Hematopoietic multipotent progenitor cell treated with erythropoietin and hydrocortisone succinate and interleukin-3 and kit ligand, for 15 days (in vitro differentiated cells): Measurements from ENCODE around the gene SRGAP2B.
"Not testable (repeated sequence)": the region's sequence is repeated elsewhere in the genome, so short reads cannot be mapped to it uniquely, and the experiment has no call there.

ENCODE experiments used
- DNase-seq: peaks from one replicate; pipeline ENCODE4 v3.0.0-alpha.2; 2015; ENCODE audit warnings: low spot score

The SRGAP2B gene

DNA sequence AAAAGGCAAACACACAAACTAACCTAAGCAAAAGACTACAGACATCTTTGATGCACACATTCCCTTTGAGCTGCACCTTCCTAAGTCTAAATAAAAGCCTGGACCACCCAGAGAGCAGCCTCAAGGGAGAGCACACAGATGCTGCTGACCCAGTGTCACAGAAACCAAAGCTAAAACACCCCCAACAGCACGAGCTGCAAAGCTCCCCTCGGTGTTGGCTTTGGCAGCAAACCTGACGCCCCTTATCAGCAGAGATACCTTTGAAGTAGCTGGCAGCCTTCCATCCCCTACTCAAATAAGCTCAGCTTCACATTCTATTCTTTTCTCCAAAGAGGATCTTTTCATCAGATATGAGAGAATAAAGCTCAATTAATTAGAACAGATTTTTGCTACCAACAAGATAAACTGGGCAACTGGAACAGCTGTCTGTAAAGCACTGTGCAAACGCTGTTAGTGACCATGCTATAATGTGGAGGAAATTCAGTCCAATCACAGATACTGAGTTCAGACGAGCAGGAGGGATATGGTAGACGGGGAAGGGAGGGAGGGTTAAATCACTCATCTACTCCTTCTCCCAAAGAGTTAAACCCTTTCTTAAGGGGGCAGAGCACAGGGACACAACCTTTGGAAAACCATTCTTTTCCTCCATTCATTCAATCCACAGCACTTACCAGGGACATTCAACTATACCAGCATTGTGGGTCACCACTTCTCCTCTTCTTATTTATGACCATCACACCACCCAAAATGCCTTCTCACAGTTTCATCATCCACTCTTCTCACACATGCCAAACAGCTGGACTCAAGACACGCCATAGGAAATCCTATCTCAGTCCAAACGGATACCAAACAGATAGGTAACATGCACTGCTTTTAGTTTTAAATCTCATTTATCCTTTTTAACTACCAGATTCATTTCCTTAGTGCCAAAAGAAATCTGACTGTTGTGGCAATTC lies 148.3 kb downstream of the SRGAP2B start:
- DNase-seq, result not testable (repeated sequence)

DNA sequence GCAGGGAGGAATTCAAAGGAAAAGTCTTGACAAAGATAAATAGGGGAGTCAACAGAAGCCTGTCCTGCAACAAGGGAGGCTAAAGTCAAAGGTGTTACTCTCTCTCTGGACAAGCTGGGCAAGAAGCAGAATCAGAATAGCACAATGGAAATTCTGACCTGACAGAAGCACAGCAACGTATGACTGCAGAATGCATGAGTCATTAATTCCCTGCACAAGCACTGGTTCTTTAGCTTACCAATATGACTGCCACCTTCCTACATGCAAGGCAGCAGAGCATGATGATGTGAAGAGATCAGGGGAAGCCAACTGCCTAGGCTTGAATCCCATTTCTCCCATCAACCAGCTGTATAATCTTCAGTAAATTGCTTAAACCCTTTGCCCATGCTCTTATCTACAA lies 153.4 kb downstream of the SRGAP2B start:
- DNase-seq, result not testable (repeated sequence)

DNA sequence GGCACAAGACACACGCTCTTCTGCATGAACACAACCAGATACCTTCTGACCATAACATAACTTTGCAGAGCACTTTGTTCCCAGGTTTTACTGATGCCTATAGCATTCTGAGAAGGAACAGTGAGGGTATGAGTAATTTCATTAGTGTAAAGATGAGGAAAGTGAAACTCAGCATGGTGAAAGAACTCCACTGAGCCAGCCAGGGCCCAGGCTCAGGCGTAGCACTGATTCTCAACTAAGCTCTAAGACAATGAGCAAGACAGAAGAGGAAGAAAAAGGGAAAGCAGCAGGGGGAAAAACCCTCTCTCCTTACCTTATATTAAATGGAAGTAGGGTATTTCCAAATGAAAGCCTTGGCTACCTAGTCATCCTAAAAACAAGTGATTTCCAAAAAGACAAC lies 155.1 kb downstream of the SRGAP2B start:
- not testable (repeated sequence) for DNase-seq

DNA sequence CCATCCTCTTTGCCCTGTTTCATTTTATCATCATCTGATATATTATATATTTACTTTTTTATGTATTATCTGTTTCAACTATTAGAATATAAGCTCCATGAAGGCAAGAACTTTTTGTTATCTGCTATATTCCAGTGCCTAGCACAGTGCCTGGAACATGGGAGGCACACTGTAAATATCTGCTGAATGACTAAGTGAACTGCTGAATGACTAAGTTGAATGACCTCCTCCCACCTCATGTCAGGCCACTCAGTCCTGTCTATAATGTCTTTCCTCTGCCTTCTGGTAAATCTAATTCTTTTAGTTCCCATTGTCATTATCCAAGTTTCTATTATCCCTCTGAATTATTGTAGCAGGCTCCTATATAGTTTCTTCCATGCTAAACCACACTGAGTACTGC lies 156.5 kb downstream of the SRGAP2B start:
- not testable (repeated sequence) for DNase-seq

DNA sequence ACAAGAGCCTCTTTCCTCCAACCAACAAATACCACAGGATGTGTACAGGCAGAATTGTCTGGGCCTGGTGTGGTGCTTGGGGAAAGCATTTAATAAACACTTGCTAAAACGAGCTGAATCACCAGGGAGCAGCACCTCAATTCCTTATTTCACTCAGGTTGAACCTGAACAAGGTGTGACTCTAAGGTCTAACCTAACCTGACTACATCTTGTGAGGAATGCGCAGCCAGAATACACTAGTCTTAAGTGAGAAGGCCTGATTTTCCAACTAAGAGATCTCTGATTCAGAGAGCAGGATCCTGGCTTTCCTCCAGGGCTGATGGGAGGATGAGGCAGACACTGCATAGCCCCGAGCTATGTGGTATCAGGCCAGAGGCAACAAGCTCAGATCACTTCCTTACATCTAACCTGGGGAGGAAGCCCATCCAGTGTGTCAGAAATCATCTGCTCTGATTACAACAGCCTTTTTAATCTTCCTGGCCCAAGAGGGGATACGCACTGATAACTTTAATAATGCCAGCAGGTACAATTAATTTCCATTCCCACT lies 158.9 kb downstream of the SRGAP2B start:
- not testable (repeated sequence) for DNase-seq

GRCh38 chr1:144935310-144935709 lies 159.8 kb downstream of the SRGAP2B start:
- DNase-seq, result not testable (repeated sequence)

GRCh38 chr1:144933014-144933413 lies 162.1 kb downstream of the SRGAP2B start:
- not testable (repeated sequence) for DNase-seq

DNA sequence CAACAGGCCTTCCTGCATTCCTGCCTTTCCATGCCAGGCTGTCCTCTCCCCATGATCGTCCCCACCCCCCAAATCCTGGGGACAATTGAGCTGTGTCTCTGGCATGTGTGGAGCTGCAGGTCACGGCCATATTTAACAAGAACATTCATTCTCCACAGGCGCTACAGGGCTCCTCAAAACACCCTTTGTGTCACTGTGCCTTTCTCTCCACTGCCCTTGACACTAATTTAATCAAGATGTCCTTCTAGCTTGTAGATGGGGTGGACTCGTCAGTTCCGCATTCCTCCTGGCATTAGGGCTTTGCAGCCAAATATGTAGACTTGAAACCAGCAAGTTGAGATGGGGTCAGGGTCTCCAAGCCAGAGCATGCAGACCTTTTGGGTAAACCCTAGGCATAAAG lies 163.0 kb downstream of the SRGAP2B start:
- DNase-seq, result not testable (repeated sequence)

- not testable (repeated sequence) for DNase-seq
These were observed 163.6 kb downstream of the SRGAP2B start for GRCh38 chr1:144931553-144931952.

DNA sequence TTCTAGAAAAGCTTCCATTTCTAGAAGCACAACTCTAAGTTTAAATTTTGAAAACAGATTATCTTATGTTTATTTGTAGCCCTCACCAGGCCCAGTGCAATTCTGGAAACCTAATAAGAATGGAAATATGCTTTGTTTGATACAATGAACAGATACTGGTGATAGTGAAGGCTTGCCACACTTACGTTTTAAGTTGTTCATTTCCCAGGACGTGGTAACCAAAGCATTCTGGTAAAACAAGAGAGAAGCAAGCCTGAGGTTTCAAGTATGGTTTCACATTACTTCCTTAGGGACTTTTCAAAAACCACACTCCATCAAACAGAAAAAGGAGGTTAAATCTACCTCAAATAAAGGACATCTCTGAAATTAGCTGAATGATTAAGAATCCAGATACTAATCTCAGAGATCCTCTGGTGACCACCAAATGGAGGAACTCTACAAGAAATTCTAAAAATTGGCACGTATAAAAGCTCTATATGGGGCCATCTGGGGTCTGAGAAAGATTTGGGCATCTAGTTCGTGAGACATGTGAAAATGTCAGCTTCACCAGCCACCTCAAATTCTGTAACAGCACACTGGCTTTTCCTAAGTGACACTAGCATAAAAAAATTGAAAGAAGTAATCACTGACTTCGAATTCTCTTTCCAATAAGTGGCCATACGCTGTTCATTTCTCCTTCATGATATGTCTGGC lies 164.9 kb downstream of the SRGAP2B start:
- not testable (repeated sequence) for DNase-seq

DNA sequence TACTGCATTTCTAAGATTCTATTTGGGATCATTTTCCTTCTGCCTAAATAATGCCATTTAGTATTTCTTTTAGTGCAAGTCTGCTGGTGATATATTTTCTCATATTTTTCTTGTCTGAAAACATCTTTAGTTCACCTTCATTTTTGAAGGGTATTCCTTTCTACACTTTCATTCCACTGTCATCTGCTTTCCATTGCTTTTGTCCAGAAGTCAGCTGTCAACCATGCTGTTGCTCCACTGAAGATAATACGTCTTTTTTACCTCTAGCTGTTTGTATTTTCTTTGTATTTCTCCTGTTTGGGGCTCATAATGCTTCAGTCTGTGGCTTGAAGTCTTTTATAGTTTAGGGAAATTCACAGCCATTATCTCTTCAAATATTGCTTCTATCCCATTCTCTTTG lies 167.8 kb downstream of the SRGAP2B start:
- peak; percentile 0 for DNase-seq

- DNase-seq, result not testable (repeated sequence)
These were observed 171.5 kb downstream of the SRGAP2B start for GRCh38 chr1:144923640-144924039.

GRCh38 chr1:144922785-144923184 lies 172.3 kb downstream of the SRGAP2B start:
- not testable (repeated sequence) for DNase-seq

GRCh38 chr1:144919106-144919505 lies 176.0 kb downstream of the SRGAP2B start:
- not testable (repeated sequence) for DNase-seq

- DNase-seq, result not testable (repeated sequence)
These were observed 177.0 kb downstream of the SRGAP2B start for GRCh38 chr1:144918027-144918603.

DNA sequence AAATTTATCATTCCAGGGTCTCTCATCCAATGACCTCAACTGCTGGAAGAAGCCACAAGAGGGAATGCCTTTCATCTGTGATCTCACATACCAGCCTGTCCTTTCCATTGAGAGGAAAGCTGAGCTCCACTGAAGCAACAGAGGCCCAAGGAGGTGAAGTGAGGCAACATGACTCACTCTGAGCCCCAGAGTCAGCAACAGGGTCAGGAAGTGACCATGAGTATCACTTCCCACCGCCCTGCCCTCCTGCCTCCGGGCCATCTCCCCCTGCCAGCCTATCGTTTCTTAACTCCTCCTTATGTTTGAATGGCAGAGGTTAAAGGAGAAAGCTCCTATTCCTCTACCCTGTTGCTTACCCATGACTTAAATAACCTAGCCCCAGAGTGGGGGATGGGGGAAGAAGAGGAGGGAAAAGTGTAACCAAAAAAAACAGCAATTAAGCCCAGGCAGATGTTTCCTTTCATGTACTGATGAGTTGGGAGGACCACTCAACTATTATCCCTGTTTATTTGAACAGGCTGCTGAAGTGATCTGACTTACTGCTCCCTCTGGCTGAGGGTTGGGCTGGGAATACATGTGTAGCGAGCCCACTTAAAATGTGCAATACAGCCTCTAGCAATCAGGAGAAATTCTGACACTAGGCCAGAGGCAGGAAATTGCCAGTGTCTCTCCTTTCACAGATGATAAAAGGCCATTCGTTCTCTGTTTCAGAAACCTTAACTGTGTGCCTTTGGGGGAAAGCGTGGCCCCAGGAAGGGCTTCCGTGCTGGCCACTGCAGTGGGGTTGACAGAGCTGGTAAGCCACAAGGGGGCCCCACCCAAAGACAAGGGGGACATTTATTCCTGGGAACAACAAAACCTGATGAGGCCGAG lies 177.7 kb downstream of the SRGAP2B start:
- not testable (repeated sequence) for DNase-seq

DNA sequence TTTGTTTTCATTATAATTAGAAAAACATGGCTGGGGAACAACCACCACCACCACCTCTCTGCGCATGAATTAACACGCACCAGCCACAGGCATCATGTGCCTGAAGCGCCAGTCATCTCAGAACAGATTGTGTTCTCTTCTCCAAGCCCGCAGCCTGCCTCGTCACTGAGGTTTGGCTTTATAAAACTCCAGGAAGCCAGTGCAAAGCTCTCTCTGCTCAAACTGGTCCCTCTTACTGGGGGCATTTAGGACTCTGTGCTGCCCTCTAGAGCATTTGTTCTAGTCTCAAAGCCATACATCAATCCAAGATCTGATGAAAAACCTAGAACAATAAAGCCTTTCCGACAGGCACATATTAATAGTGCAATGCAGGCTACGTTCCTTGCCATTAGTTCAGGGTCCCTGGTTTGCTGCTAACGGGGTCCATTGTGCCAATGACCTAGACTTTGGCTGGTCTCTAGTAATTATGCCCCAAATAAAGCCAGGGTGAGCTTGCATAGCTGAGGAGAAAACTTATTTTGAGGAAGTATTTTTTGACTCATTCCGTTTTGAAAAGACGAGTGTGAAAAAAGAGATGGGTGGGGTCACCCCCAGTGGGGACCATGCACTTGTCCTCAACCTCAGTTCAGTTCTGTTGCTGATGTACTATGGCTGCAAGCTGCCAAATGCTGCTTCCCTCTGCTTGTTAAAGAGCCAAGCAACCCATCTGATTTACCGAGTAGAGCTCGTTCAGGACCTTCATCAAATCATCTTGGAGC lies 181.0 kb downstream of the SRGAP2B start:
- DNase-seq, result not testable (repeated sequence)

GRCh38 chr1:144913458-144913857 lies 181.7 kb downstream of the SRGAP2B start:
- DNase-seq, result not testable (repeated sequence)

- not testable (repeated sequence) for DNase-seq
These were observed 184.4 kb downstream of the SRGAP2B start for GRCh38 chr1:144910729-144911128.

GRCh38 chr1:144900841-144901240 lies 194.3 kb downstream of the SRGAP2B start:
- DNase-seq, result not testable (repeated sequence)
